HepG2 (cell line): ENCODE data around the gene ANKRD11. TPM values are rescaled to one million over a fixed set of nuclear protein-coding genes. Genes with fewer than 3 reads are reported as not detected.

ENCODE experiments used
- EZH2 ChIP-seq: conservative IDR thresholded peaks from 2 replicates; pipeline ENCODE4 v1.6.1; 2012; ENCODE audit warnings: mild to moderate bottlenecking, low read depth, low read length, moderate library complexity
- KAT2B ChIP-seq: fragments of 150-350 bp; IDR thresholded peaks from 2 replicates; pipeline ENCODE4 v1.6.1; 2014; ENCODE audit warnings: low read depth, low read length, borderline replicate concordance
- NCOA1 ChIP-seq: sonication (generic); formaldehyde crosslinking; IDR thresholded peaks from 2 replicates; pipeline ENCODE4 v1.9.0; 2021; ENCODE audit warnings: missing genetic modification reagents
- NFATC3 ChIP-seq: sonication (generic); formaldehyde crosslinking; IDR thresholded peaks from 2 replicates; pipeline ENCODE4 v1.5.1; 2020; ENCODE audit warnings: mild to moderate bottlenecking, missing genetic modification reagents
- RARA ChIP-seq: IDR thresholded peaks from 2 replicates; pipeline ENCODE4 v1.6.1; 2016; ENCODE audit warnings: missing genetic modification reagents, missing compliant biosample characterization
- RBAK ChIP-seq: sonication (generic); formaldehyde crosslinking; IDR thresholded peaks from 2 replicates; pipeline ENCODE4 v1.5.1; 2020; ENCODE audit warnings: mild to moderate bottlenecking, missing genetic modification reagents
- SOX5 ChIP-seq: IDR thresholded peaks from 2 replicates; pipeline ENCODE4 v1.6.1; 2016; ENCODE audit warnings: borderline replicate concordance
- ZNF343 ChIP-seq: sonication (generic); formaldehyde crosslinking; IDR thresholded peaks from 2 replicates; pipeline ENCODE4 v1.4.0; 2020; ENCODE audit warnings: mild to moderate bottlenecking, missing genetic modification reagents
- ZNF350 ChIP-seq: sonication (generic); formaldehyde crosslinking; IDR thresholded peaks from 2 replicates; pipeline ENCODE4 v1.4.0; 2020; ENCODE audit warnings: mild to moderate bottlenecking, low read depth, missing genetic modification reagents, borderline replicate concordance
- ZSCAN30 ChIP-seq: sonication (generic); formaldehyde crosslinking; IDR thresholded peaks from 2 replicates; pipeline ENCODE4 v1.5.0; 2020; ENCODE audit warnings: mild to moderate bottlenecking, missing genetic modification reagents
- polyA plus RNA-seq, 8 experiments: library from polyadenylated mRNA; depleted of rRNA in 3 of 8; stranded (reverse) in 7 of 8; unstranded in 1 of 8; fragments of >200 nt; fragmentation: Illumina TruSeq in 4 of 8; extraction: Trizol in 4 of 8; gene quantifications; 2 replicates each; pipeline versions ENCODE4 v1.2.1 to v1.2.3, GENCODE V29; 2011 to 2016; ENCODE audit warnings: low read depth in 4 of 8, missing spikeins in 1 of 8, mixed read lengths in 1 of 8; ENCODE audit not compliant: insufficient read depth in 1 of 8
- total RNA-seq, 5 experiments: library from RNA; depleted of rRNA; stranded (reverse); fragments of >200 nt; fragmentation: Illumina TruSeq; extraction: Trizol; gene quantifications; 2 replicates each; pipeline ENCODE4 v1.2.3, GENCODE V29; 2016; ENCODE audit warnings: low read depth in 1 of 5
- TF ChIP-seq, protein P1 (sequence below): IDR thresholded peaks from 2 replicates; pipeline ENCODE4 v1.6.1; 2016; ENCODE audit warnings: mild to moderate bottlenecking
- TF ChIP-seq, protein P2 (sequence below), 2 experiments: sonication (generic) in 1 of 2; formaldehyde crosslinking in 1 of 2; IDR thresholded peaks; 2 replicates each; pipeline versions ENCODE4 v1.6.1 to v1.9.0; 2014 to 2022; ENCODE audit warnings: antibody characterized with exemption in 1 of 2, borderline replicate concordance in 1 of 2, inconsistent platforms in 1 of 2, low read depth in 1 of 2, missing genetic modification reagents in 1 of 2
- TF ChIP-seq, protein P3 (sequence below): sonication (generic); formaldehyde crosslinking; IDR thresholded peaks from 2 replicates; pipeline ENCODE4 v1.9.0; 2021; ENCODE audit warnings: missing genetic modification reagents, borderline replicate concordance
- TF ChIP-seq, protein P4 (sequence below): sonication (generic); formaldehyde crosslinking; IDR thresholded peaks from 2 replicates; pipeline ENCODE4 v1.4.0; 2020; ENCODE audit warnings: missing genetic modification reagents, borderline replicate concordance

Gene ANKRD11
- total and polyA plus RNA-seq, 2 of the 13 experiments (the other 11 are each of a cell fraction or from before 2014, with no cell fraction given): 21.4 to 38.4 TPM

DNA sequence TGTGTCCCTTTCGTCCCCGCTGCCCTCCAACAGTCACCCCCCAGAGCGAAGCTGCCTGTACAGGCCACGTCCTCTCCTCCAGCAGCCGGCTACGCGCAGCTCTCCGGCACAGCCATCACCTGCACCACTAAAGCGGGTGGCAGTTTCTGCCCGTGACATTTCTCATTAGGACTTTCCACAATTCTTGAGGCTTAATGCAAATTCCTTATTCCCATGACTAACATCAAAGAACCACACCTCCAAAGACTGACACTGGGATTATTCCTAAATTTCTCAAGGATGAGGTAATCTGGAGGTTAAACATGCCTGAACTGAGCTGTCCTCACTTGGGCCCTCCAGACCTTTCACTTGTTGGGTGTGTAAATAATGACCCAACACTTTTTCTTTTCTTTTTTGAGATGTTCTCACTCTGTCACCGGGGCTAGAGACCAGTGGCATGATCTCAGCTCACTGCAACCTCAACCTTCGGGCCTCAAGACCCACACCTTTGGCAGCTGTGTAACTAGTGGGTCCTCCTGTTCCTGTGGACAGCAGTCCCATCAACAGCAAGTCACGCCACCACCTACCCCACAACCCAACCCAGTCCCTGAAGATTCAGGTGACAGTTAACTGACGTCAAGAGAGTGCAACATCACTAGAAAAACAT lies 11.7 kb downstream of the ANKRD11 start (continued):
- TF ChIP-seq SOX5 (CRISPR knock-in tag) (0 out of 2 replicates have a peak, but pooled peaks have one; percentile 18), EZH2 (no peak), ZNF350 (CRISPR knock-in tag) (no peak), KAT2B (no peak), RARA (CRISPR knock-in tag) (peak; percentile 52), ZNF343 (CRISPR knock-in tag) (no peak), RBAK (CRISPR knock-in tag) (no peak), NFATC3 (CRISPR knock-in tag) (no peak), ZSCAN30 (CRISPR knock-in tag) (no peak), NCOA1 (peak; percentile 73)
- TF ChIP-seq, protein P1, sequence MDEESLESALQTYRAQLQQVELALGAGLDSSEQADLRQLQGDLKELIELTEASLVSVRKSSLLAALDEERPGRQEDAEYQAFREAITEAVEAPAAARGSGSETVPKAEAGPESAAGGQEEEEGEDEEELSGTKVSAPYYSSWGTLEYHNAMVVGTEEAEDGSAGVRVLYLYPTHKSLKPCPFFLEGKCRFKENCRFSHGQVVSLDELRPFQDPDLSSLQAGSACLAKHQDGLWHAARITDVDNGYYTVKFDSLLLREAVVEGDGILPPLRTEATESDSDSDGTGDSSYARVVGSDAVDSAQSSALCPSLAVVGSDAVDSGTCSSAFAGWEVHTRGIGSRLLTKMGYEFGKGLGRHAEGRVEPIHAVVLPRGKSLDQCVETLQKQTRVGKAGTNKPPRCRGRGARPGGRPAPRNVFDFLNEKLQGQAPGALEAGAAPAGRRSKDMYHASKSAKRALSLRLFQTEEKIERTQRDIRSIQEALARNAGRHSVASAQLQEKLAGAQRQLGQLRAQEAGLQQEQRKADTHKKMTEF (CRISPR knock-in tag): no peak
- TF ChIP-seq, protein P2, sequence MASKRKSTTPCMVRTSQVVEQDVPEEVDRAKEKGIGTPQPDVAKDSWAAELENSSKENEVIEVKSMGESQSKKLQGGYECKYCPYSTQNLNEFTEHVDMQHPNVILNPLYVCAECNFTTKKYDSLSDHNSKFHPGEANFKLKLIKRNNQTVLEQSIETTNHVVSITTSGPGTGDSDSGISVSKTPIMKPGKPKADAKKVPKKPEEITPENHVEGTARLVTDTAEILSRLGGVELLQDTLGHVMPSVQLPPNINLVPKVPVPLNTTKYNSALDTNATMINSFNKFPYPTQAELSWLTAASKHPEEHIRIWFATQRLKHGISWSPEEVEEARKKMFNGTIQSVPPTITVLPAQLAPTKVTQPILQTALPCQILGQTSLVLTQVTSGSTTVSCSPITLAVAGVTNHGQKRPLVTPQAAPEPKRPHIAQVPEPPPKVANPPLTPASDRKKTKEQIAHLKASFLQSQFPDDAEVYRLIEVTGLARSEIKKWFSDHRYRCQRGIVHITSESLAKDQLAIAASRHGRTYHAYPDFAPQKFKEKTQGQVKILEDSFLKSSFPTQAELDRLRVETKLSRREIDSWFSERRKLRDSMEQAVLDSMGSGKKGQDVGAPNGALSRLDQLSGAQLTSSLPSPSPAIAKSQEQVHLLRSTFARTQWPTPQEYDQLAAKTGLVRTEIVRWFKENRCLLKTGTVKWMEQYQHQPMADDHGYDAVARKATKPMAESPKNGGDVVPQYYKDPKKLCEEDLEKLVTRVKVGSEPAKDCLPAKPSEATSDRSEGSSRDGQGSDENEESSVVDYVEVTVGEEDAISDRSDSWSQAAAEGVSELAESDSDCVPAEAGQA (IDR thresholded peaks at IDR 0.05; ENCODE audit: low read depth): no peak
- TF ChIP-seq, protein P2 (CRISPR knock-in tag; IDR thresholded peaks at IDR 0.05; ENCODE audit: borderline replicate concordance): no peak
- TF ChIP-seq, protein P3, sequence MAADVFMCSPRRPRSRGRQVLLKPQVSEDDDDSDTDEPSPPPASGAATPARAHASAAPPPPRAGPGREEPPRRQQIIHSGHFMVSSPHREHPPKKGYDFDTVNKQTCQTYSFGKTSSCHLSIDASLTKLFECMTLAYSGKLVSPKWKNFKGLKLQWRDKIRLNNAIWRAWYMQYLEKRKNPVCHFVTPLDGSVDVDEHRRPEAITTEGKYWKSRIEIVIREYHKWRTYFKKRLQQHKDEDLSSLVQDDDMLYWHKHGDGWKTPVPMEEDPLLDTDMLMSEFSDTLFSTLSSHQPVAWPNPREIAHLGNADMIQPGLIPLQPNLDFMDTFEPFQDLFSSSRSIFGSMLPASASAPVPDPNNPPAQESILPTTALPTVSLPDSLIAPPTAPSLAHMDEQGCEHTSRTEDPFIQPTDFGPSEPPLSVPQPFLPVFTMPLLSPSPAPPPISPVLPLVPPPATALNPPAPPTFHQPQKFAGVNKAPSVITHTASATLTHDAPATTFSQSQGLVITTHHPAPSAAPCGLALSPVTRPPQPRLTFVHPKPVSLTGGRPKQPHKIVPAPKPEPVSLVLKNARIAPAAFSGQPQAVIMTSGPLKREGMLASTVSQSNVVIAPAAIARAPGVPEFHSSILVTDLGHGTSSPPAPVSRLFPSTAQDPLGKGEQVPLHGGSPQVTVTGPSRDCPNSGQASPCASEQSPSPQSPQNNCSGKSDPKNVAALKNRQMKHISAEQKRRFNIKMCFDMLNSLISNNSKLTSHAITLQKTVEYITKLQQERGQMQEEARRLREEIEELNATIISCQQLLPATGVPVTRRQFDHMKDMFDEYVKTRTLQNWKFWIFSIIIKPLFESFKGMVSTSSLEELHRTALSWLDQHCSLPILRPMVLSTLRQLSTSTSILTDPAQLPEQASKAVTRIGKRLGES: no peak
- TF ChIP-seq, protein P4, sequence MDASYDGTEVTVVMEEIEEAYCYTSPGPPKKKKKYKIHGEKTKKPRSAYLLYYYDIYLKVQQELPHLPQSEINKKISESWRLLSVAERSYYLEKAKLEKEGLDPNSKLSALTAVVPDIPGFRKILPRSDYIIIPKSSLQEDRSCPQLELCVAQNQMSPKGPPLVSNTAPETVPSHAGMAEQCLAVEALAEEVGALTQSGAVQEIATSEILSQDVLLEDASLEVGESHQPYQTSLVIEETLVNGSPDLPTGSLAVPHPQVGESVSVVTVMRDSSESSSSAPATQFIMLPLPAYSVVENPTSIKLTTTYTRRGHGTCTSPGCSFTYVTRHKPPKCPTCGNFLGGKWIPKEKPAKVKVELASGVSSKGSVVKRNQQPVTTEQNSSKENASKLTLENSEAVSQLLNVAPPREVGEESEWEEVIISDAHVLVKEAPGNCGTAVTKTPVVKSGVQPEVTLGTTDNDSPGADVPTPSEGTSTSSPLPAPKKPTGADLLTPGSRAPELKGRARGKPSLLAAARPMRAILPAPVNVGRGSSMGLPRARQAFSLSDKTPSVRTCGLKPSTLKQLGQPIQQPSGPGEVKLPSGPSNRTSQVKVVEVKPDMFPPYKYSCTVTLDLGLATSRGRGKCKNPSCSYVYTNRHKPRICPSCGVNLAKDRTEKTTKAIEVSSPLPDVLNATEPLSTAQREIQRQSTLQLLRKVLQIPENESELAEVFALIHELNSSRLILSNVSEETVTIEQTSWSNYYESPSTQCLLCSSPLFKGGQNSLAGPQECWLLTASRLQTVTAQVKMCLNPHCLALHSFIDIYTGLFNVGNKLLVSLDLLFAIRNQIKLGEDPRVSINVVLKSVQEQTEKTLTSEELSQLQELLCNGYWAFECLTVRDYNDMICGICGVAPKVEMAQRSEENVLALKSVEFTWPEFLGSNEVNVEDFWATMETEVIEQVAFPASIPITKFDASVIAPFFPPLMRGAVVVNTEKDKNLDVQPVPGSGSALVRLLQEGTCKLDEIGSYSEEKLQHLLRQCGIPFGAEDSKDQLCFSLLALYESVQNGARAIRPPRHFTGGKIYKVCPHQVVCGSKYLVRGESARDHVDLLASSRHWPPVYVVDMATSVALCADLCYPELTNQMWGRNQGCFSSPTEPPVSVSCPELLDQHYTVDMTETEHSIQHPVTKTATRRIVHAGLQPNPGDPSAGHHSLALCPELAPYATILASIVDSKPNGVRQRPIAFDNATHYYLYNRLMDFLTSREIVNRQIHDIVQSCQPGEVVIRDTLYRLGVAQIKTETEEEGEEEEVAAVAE (CRISPR knock-in tag): 0 out of 2 replicates have a peak, but pooled peaks have one; percentile 59
